ENCODE measurements around the gene LTB4R2. TPM values are rescaled to one million over a fixed set of nuclear protein-coding genes. Genes with fewer than 3 reads are reported as not detected.

LTB4R2 gene
- total RNA-seq, 2 donors from 2014 or later, result 2.5 to 4.0 TPM

DNA sequence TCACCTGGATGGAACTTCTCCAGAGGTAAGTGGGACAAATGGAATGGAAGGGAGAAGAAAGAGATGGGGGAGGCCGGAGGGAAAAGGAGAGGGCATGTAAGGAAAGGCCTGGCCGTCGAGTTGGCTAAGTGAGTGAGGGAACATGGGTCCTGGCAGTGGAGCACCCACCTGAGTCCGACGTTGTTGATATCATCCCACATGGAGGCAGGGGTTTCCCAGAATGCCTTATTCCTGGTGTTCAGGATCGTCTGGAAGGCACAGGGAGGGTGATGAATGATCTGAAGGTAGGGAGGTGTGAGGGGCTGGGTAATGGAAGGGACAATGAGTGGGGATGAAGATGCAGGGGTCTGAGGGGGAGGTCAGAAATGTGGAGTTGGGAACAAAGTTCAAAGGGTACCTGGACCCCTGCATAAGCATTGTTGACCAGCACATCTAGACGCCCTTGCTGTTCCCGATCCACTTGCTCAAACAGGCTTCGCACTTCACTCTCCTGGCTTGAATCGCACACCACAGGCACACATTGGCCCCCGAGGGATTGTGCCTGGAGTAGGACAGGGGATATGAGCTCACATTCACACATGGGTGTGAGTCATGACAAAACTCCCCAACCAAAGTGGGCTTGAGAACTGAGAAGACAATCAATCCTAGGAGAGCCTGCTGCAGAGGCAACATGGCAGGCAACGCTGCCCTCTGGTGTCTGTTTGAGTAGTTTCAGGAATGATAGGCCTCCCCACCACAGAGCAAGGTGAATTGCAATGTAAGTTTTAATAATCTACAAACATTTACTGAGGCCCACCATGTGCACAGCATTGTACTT is 13.4 kb upstream of the LTB4R2 start:
- intact Hi-C loops (cut with DNase I), result loop anchor here in 1 of 2 donors (2.0 kb wide), 1 partner anchor 54 kb away; the partner anchor contains the start of gene TINF2
- no peak for DNase-seq (ENCODE audit: low spot score)

DNA sequence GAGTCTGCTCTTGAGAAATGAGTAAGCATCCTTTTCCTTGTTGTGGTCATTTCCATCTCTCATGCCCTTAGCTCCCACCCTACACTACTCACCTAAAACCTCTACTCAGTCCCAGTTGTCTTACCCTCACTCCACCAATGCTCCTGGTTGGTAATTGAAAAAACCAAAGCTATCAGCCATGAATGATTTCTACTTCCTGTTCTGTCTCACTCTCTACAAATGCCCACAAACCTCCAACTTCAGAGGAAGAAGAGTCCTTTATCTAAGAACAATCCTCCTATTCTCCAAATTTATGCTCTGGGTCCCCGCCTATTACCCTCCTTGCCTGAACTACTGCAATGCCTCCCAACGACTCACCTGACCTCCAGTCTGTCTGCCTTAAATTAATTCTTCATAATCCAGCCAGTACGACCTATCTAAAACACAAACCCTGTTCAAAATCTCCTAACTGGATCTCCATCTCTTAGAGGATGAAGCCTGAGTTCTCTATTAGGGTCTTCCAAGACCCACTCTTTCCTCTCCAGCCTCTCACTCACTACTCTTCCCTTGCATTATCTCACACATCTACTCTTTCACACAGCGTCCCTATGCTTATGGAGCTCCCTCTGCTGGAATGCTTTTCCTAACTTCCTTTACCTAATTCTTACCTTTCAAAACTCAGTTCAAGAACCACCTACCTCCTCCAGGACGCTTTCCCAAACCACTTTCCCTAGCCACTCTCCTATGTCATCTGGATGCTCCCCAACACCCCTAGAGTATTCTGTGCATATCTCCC is 12.6 kb upstream of the LTB4R2 start:
- no peak for DNase-seq (ENCODE audit: low spot score)
- intact Hi-C loops (cut with DNase I), result loop anchor here in 1 of 2 donors (2.0 kb wide), 1 partner anchor 55 kb away; the partner anchor contains the start of gene TINF2

GRCh38 chr14:24298892-24299254 is 11.1 kb upstream of the LTB4R2 start:
- intact Hi-C loops (cut with DNase I), result no loop called here
- DNase-seq (ENCODE audit: low spot score), result no peak

GRCh38 chr14:24299255-24300191 is 10.4 kb upstream of the LTB4R2 start, which contains the start of the genes DHRS1 and NOP9:
Gene DHRS1, minus strand, starts transcription at chr14:24299780. Its CDS starts 674 bp downstream, at chr14:24299106.
Gene NOP9, plus strand, starts transcription at chr14:24299850. Its CDS starts 105 bp downstream, at chr14:24299955.
- intact Hi-C loops (cut with DNase I), result loop anchor here in 1 of 2 donors (10.0 kb wide), 1 partner anchor 45 kb away; no protein-coding TSS in a partner anchor
- peak; percentile 98 for DNase-seq (ENCODE audit: low spot score)

DNA sequence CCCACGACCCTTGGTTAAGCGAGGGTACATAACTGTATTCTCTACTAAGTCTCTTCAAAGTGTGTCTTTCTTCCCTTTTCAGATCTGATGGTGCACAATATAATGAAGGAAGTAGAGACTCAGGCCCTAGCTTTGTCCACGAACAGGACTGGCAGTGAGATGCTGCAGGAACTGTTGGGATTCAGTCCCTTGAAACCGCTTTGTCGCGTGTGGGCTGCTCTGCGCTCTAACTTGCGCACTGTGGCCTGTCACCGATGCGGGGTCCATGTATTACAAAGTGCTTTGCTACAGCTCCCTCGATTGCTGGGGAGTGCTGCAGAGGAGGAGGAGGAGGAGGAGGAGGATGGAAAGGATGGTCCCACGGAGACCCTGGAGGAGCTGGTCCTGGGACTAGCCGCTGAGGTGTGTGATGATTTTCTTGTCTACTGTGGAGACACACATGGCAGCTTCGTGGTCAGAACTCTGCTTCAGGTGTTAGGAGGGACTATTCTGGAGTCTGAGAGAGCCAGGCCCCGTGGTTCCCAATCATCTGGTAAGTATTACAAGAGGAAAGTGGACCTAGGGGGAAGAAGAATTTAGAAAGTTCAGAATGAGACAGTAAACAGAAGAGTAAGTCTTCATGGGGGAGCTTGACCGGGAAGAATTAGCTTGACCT is 9.5 kb upstream of the LTB4R2 start:
- intact Hi-C loops (cut with DNase I), result loop anchor here in 1 of 2 donors (10.0 kb wide), 1 partner anchor 46 kb away; no protein-coding TSS in a partner anchor
- DNase-seq (ENCODE audit: low spot score), result no peak

DNA sequence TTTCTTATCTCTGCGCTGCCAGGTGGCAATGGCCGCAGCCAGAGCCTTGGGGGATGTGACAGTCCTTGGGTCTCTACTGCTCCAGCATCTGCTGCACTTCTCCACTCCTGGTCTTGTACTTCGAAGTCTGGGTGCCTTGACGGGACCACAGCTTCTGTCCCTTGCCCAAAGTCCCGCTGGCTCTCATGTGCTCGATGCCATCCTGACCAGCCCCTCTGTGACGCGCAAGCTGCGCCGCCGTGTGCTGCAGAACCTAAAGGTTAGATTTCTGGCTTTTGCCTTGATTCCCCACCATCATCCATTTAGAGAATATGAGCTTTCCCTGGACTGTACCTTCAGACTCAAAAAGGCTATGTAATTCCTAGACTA is 5.9 kb upstream of the LTB4R2 start:
- intact Hi-C loops (cut with DNase I), result loop anchor here in 1 of 2 donors (10.0 kb wide), 1 partner anchor 49 kb away; no protein-coding TSS in a partner anchor

DNA sequence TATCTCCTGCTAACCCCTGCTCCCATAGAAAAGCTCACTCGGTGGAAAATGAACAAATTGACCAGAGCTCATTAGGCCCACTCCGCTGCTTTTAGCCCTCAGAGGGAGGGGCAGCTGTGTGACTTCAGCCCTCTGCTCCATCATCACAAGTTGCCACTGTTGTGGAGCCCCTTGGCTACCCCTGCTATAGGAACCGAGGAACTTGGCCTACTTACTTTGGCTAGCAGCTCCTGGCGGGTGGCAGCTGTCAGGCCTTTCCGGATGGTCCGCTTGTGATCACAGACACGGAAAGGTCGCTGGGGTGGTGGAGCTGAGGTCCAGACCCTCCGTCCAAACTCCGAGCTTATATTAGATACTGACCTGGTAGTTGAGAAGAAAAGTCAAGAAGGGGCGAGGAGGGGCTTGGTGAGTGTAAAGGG is 2.8 kb upstream of the LTB4R2 start:
- DNase-seq (ENCODE audit: low spot score), result no peak
- intact Hi-C loops (cut with DNase I), result loop anchor here in 1 of 2 donors (10.0 kb wide), 1 partner anchor 52 kb away; no protein-coding TSS in a partner anchor

More for the DNA sequence above, 5.9 kb upstream of the LTB4R2 start:
- DNase-seq (ENCODE audit: low spot score), result no peak

DNA sequence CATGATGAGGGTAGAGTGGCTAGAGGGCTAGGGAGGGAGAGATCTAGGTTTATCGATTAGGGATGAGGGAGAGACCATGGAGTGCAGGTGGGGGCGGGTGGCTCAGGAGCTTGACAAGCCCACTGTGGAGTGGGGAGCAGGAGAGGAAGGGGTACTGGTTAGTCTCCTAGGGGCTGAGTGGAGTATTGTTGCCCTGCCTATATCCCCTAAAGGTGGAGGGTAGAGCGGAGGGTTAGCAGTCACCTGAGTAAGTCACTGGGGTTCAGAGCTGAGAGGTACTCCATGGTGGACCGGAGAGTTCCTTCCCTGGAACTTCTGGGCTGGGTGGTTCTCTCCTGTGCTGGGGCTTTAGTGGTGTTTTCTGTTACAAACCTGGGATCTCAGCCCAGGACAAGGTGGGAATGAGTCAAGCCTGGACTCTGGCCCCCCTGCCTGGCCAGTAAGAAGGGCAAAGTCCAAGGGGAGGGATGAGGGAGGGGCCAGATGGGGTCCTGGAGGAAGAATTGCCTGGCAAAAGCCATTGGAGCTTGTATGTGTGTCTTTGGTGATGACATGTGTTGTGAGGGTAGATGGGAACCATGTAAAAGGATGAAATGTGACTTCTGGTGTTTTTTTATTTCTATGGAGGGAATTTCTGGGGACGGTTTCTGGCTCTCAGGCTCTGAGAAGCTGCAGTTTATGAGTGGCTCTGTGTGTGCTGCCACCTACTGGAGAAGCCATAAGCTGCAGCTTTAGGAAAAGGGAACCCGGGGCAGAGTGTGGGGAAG is 2.2 kb upstream of the LTB4R2 start, which contains the start of gene CIDEB:
Gene CIDEB (minus strand): TSS at position 403 of the 767 bp plus-strand sequence. CDS start 119 bp downstream, at position 284.
- DNase-seq (ENCODE audit: low spot score), result no peak
- intact Hi-C loops (cut with DNase I), result loop anchor here in 1 of 2 donors (10.0 kb wide), 1 partner anchor 53 kb away; no protein-coding TSS in a partner anchor

- intact Hi-C loops (cut with DNase I), result loop anchor here in 1 of 2 donors (10.0 kb wide), 1 partner anchor 54 kb away; no protein-coding TSS in a partner anchor
- DNase-seq (ENCODE audit: low spot score), result no peak
These were observed 1.4 kb upstream of the LTB4R2 start for GRCh38 chr14:24308342-24309124.

DNA sequence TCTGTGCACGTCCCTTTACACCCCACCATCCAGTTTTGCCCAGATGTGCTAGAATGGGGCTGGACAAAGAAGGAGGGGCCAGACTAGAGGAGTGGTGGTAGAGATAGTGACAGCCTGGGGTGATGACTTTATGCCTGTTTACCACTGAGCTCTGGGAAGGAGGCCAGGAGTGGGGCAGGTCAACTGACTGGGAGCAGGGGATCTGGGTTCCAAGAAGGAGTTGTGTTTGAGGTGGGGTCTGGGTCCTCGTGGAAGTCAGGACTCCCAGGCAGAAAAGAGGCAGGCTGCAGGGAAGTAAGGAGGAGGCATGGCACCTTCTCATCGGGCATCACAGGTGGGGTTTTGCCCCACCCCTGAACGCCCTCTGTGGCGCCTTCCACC is 315 bp downstream of the LTB4R2 start:
- intact Hi-C loops (cut with DNase I), result no loop called here
- DNase-seq (ENCODE audit: low spot score), result no peak

DNA sequence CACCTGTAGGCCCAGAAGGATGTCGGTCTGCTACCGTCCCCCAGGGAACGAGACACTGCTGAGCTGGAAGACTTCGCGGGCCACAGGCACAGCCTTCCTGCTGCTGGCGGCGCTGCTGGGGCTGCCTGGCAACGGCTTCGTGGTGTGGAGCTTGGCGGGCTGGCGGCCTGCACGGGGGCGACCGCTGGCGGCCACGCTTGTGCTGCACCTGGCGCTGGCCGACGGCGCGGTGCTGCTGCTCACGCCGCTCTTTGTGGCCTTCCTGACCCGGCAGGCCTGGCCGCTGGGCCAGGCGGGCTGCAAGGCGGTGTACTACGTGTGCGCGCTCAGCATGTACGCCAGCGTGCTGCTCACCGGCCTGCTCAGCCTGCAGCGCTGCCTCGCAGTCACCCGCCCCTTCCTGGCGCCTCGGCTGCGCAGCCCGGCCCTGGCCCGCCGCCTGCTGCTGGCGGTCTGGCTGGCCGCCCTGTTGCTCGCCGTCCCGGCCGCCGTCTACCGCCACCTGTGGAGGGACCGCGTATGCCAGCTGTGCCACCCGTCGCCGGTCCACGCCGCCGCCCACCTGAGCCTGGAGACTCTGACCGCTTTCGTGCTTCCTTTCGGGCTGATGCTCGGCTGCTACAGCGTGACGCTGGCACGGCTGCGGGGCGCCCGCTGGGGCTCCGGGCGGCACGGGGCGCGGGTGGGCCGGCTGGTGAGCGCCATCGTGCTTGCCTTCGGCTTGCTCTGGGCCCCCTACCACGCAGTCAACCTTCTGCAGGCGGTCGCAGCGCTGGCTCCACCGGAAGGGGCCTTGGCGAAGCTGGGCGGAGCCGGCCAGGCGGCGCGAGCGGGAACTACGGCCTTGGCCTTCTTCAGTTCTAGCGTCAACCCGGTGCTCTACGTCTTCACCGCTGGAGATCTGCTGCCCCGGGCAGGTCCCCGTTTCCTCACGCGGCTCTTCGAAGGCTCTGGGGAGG is 985 bp downstream of the LTB4R2 start, which contains the start of gene LTB4R:
Gene LTB4R (plus strand): TSS at position 857 of the 959 bp plus-strand sequence. CDS start 4,150 bp downstream, outside the sequence.
- DNase-seq (ENCODE audit: low spot score), result peak; percentile 92
- intact Hi-C loops (cut with DNase I), result no loop called here

- intact Hi-C loops (cut with DNase I), result no loop called here
These were observed 2.1 kb downstream of the LTB4R2 start for GRCh38 chr14:24311837-24312615.

GRCh38 chr14:24312736-24313507 is 3.0 kb downstream of the LTB4R2 start:
- intact Hi-C loops (cut with DNase I), result no loop called here
- no peak for DNase-seq (ENCODE audit: low spot score)

More at GRCh38 chr14:24311837-24312615, 2.1 kb downstream of the LTB4R2 start:
- no peak for DNase-seq (ENCODE audit: low spot score)

DNA sequence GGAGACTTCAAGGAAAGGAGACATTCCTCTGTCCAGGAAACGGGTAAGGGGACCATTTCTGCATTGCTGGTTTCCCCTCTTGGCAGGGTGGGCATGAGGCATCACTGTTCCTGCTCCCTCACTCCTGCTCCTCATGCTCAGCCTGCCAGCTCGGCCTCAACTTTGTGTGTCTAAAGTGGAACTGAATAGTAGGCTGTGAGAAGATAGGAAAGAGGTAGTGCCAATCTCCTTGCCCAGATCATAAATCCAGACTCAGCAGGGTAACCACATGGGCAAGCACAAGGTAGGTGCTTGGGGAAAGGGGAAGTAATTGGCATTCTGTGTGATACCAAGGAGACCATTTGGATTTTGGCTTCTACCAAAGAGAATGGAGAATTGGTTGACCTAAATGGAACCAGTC is 4.0 kb downstream of the LTB4R2 start:
- intact Hi-C loops (cut with DNase I), result no loop called here
- no peak for DNase-seq (ENCODE audit: low spot score)
